NCI-H2081 (cell line): ENCODE data around the gene RBM15.

Experiments used
- DNase-seq, 2 experiments: peaks; one replicate each; lab custom pipeline; 2025; lab: John Stamatoyannopoulos, UW

Gene RBM15

DNA sequence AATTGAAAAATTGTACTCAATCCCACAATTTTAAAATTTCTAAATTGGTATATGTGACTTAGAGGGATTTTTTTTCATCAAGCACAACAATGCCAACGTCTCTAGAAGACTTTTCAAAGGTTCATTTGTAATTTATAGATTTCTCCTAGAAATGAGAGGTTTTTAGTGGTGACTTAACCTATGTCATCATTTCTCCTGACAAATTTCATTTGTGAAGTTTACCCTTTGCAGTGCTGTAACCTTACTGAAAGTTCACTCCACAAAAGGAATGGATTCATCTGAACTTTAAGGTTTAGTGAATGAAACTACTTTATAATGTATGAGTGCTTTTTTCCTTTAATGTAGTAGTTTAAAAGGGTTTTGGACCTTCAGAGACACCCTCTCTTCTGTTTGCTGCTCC, 16.1 kb downstream of the RBM15 start:
- no peak for DNase-seq

DNA sequence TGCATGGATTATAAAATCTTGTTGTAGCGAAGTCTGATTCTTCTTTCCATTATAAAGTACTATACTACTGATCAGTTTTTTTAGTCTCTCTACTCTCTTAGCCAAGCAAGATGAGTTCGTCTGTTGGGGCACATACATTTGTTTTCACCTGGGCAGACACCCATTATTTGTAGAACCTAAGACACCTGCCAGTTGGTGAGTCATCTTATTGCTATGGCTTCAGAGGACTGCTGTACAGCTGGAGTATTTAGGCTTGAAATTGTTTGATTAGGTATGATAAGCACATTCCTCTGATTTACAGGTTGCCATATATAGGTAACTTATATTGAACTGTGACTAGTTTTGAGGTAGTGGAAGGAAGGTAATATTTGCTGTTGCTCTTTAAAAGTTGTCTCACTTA, 17.2 kb downstream of the RBM15 start:
- peak in 1 of 2 experiments; percentile 18 for DNase-seq

DNA sequence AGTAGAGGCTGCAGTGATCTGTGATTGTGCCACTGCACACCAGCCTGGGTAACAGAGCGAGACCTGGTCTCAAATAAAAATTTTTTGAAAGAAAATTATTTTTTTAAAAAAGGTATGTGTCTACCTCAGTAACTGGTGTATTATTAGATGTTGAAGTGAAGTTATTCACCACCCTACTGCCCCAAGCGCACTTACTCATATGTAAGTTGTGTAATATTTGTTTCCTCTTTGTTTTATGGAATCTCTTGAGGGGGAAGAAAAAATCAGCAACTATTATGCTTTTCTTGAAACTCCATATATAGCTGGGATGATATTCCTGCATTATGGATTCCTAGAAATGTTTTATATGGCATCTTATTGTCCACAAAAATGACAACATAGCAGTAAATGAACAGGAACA, 21.3 kb downstream of the RBM15 start:
- DNase-seq, result no peak

DNA sequence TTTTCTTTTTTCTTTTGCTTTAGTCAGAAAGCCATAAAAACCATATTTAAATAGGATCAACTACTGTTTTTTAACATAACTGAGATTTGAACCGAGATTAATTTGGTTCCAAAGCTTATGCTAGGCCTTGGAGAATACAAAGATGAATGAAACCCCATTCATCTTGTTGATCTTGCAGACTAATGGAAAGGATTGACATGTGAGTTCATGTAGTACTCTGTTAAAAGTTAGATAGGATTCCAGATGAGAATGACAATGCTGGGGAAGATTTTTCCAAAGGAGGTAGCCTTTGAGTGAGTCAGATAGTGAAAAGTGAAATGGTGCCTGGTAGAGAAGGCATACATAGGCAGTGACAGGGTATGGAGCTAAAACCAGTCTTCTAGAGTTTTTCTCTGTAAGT, 22.7 kb downstream of the RBM15 start:
- DNase-seq, result no peak

DNA sequence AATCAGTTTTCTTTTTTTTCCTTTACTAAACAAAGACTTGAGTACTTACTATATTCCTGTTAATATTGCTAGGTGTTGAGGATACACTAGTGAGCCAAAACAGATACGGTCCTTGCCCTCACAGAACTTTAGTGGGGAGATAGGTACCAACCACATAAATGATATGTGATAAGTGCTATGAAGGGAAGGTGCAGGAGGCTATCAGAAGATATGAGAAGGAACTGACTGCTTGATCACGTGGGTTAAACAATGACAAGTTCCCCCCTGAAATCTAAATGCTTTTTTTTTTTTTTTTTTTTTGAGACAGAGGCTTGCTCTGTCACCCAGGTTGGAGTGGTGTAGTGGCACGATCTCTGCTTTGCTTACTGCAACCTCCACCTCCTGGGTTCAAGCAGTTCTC, 25.0 kb downstream of the RBM15 start:
- no peak for DNase-seq

DNA sequence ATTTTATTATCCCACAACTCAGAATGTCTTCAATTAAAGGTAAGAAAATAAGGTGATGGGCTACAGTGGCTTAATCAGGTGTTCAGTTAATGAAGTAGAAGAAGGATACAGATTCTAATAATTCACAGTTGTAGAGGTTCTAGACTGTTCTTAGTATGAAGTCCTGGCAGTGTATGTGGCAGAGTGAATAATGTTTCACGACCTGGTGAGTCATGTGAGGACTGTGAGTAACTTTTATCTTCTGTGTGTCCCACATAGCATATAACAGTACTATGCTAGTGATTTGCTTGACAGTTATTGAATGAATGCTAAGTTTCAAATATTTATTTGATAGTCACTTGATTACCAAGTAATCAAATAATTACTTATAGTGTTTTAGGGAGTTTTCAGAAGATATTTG, 31.6 kb downstream of the RBM15 start:
- no peak for DNase-seq

DNA sequence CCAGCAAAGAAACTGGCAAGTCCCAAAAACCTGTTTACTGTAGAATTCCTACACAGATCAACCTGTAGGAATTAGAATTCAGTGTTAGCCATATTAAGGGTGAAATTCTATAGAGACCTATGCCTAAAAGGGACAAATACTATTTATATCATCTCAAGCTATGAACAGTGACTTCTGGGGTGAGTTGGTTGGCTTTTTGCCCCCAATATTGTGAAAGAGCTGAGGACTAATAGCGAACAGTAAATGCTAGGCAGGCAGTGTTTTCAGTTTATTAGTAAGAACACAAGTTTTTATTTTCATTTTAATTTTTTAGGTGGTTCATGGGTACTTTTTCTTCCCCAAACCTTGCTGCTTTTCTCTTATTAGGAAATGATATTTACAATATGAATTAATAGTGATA, 36.3 kb downstream of the RBM15 start:
- no peak for DNase-seq

DNA sequence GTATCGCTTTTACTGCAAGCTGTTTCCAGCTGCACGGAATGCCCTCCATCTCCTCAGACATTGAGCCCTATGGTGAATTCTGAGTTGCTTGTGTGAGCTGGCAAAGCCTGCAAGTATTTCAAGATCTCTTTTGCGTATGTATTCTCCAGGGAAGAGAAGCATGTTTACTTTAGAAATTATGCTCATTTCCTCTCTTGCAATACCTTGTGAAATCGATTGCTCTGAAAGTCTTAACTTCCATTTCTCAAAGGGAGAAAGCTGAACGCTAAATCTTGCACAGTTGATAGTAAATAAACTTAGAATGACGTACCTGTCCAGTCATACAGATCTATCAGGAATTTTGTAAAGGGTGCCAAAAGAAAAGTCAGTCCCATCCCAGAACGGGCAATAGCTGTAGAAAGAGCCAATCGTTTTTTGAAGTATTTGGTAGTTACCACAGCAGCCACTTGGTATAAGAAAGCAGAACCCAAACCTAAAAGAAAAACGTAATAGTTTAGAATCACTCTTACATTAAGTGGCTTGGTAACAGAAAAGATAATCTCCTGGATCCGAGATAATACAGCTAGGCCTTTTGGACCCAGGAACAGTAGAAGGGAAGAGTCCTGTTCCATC, 41.6 kb downstream of the RBM15 start:
- DNase-seq, result no peak

DNA sequence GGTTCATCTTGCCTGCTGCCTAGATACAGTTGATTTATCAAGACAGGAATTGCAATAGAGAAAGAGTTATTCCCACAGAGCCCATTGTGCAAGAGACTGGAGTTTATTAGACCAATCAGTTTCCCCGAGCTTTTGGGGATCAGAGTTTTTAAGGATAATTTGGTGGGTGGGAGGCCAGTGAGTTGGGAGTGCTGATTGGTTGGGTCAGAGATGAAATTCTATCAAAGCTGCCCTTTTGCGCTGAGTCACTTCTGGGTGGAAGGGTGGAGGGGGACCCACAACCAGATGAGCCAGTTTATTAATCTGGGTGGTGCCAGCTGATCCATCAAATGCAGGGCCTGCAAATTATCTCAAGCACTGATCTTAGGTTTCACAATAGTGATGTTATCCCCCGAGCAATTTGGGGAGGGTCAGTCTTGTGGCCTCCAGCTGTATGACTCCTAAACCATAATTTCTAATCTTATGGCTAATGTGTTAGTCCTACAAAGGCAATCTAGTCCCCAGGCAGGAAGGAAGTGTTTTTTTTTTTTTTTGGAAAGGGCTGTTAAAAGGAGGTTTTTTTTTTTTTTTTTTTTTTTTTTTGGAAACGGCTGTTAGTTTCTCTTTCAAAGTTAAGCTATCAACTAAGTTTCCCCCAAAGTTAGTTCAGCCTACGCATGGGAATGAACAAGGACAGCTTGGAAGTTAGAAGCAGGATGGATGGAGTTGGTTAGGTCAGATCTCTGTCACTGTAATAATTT, 44.2 kb downstream of the RBM15 start:
- DNase-seq, result no peak

DNA sequence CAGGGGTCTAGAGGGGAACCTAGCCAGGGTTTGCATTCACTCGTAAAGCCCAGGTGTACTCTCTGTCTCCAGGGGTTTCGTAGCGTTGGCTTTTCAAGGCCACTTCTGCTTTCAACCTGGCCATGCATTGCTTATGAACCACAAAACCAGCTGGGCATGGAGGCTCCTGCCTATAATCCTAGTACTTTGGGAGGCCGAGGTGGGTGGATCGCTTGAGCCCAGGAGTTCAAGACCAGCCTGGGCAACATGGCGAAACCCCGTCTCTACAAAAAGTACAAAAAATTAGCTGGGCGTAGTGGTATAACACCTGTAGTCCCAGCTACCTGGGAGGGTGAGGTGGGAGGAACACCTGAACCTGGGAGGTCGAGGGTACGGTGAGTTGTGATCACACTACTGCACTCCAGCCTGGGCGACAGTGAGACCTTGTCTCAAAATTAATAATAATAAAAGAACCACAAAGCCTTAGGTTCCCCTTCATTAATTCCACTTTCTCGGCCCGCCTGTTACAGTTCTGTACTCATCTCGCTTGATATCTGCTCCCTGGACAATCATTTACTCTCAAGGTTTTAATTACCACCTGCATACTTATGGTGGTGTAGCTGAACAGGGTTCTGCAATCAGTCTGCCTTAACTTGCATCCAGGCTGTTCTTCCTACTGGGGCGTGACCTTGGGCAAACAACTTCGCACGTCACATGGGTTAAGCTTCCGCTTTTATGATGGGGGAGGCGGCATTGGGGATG, 45.6 kb downstream of the RBM15 start:
- no peak for DNase-seq

DNA sequence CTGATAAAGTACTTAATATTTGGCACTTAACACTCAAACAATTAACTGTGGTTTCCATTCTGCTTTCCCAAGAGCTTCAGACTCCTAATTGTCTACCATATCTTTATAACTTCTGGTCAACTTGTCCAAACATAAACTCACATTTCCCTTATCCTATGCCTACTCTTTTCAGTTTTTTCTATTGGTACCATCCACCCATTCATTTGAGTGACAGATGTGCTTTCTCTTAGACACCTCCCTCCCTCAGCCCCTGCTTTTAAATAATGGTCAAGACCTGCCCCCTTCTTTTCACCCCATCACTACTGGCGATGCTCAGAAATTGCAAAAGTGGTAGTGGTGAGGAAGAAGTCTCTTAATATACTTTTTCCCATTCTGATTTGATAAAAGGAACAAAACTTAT, 46.2 kb downstream of the RBM15 start:
- no peak for DNase-seq

DNA sequence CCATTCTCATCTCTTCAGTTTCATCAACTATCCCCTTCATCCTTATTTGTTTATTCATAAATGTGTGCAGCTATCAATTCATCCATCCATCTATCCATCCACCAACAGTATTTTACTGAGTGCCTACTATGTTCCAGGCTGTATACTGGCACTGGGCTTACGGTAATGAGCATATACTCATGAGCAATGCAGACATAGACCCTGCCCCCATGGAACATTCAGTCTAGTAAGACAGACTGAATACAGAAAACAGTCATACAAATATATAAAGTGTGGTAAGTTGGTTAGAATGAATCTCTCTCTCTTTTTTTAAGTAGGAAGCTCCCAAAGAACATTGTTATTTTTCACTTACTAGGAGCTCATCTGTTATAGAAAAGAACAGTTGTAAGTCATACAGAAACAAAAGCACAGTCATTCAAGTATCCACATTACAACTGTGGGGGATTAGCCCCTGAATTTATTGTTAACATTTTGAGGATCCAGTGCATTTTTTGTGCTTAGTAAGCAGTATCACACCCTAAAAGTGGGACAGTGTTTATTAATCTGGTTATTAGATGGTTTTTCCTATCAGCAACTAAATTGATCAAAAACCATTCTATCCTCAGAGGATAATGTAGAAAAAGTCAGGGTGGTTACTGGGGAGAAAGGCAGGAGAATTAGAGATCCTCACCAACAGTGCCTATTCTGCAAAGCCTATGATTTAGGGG, 48.0 kb downstream of the RBM15 start:
- DNase-seq, result no peak

DNA sequence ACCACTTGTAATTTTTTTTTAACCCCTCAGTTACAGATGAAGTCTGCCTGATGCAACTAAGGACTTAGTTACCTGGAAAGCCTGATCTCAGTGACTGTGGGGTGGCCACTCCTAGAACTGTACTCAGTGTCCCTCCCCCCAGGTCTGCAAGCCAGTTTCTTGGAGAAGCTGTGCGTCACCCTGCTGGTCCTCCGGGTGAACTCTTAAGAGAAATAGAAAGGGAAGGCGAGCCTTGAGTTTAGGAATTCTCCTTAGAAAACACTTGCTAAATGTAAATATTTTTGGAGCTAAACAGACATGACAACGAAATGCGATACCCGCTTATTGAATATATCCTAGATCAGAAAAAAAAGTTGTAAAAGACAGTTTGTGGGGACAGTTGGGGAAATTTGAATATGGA, 50.9 kb downstream of the RBM15 start:
- no peak for DNase-seq

DNA sequence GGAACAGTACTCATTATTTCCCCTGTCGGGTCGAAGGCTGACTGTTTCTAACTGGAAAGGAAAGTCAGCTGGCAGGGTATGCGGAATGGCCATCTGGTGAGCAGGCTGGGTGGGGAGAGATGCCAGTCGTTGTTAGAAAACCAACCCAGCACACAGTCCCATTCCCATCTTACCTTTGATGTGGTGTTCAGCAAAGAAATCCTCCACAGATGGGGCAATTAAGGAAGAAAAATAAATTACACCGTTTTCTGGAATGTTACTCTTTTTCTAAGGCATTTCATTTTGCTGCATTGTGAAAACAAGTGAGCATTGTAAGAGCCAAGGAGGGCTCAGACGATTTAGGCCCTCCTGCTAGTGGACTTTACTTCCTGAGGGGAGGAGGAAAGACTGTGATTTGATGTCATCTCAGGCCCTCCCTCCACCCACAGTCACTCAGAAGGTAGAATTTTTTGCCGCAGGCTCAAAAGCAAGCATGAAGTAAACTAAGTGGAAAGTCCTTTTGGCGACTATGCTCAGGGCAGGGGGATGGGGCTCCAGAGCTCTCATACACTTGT, 51.6 kb downstream of the RBM15 start, which contains the start of gene SLC16A4:
SLC16A4 (minus strand) TSS at position 335 of the 554 bp plus-strand sequence. CDS start 1,703 bp downstream, outside the sequence.
- no peak for DNase-seq

DNA sequence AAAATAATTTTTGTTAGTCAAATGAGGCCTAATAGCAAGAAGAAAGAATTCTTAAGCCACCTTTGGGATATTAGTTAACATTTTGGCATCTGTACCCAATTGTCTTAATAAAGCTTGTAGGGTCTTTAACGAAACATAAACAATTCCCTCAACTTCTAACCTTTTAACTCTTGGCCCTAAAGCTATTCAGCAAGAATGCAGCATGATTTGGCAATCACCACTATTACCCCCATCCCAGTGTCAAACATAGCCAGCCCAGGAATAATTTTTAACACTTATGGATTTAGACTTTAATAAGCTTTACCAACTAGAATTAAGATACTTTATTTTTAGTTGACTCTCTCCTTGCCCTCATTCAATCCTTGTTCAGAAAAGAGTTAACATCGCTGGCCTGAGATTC, 54.1 kb downstream of the RBM15 start:
- no peak for DNase-seq

DNA sequence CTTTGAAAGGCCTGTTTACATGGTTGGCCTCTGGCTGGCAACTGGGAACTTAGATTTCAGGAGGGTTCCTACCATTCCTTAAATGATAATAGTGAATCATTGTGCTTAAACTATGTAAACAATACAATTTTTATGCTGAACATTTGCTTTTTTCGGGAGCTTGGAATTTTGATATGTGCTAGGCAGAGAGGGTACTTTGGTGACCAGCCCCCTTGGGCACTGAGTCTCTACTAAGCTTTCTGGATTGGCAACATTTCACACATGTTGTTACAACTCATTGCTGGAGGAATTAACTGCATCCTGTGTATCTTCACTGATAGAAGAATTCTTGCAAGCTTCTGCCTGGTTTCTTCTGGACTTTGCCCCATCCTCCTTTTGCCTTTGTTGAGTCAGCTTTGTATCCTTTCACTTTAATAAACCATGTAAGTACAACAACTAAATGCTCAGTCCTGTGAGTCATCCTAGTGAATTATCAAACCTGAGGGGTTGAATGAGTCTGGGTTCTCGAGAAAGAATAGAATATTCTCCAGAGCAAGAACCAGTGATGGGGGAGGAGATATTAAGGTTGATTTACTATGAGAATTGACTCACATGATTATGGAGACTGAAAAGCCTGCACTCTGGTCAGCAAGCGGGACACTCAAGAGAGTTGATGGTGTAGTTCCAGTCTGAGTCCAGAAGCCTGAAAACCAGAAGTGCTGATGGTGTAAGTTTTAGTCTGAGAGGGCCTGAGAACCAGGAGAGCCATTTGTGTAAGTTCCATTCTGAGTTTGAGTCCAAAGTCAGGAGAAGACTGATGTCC, 54.7 kb downstream of the RBM15 start:
- no peak for DNase-seq

DNA sequence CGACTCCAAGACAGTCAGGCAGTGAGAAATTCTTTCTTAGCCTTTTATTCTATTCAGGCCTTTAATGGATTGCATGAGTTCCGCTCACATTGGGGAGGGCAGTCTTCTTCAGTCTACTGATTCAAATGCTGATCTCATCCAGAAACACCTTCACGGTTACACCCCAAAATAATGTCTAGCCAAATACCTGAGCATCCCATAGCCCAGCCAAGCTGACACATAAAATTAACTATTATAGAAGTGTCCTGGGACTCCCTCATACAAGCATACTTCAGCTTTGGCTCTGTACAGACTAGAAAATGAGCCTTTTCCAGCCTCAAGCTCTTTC, 55.3 kb downstream of the RBM15 start:
- no peak for DNase-seq
